Measurements from ENCODE around the gene UBR1. TPM values are rescaled to one million over a fixed set of nuclear protein-coding genes. Genes with fewer than 3 reads are reported as not detected.

Gene UBR1
- total and polyA plus RNA-seq, 4 donors, result 22.2 to 62.4 (median 29.4) TPM

- H3K36me3 ChIP-seq (ENCODE audit: control insufficient read depth, insufficient read depth, low read length), result no peaks in the 10 kb centered on the region
- H3K4me1 ChIP-seq (ENCODE audit: control insufficient read depth, insufficient read depth, low read length), result peaks cover 8% of the 10 kb centered on the region
- H3K27me3 ChIP-seq (ENCODE audit: control insufficient read depth, insufficient read depth, low read length), result peaks cover 5% of the 10 kb centered on the region
- no peak overlapping the region for H3K27ac ChIP-seq (ENCODE audit: low read depth, low read length)
- no CpG with 5 or more reads among the region's 1 CpG for WGBS (ENCODE audit: insufficient coverage)
- H3K9me3 ChIP-seq (ENCODE audit: control insufficient read depth, insufficient read depth, low read length), result no peaks in the 10 kb centered on the region
- H3K4me3 ChIP-seq (ENCODE audit: low read depth, low read length), result no peak overlapping the region
- no peak for DNase-seq (ENCODE audit: low read depth in 4 of 6, low spot score in 6 of 6)
Observed at GRCh38 chr15:43118286-43118685, 12.4 kb upstream of the UBR1 start.

- no peaks in the 10 kb centered on the region for H3K4me1 ChIP-seq (ENCODE audit: control insufficient read depth, insufficient read depth, low read length)
- 73% methylated on average over 2 of the region's 3 CpGs for WGBS (ENCODE audit: insufficient coverage)
- no peak overlapping the region for H3K4me3 ChIP-seq (ENCODE audit: low read depth, low read length)
- no peaks in the 10 kb centered on the region for H3K9me3 ChIP-seq (ENCODE audit: control insufficient read depth, insufficient read depth, low read length)
- no peaks in the 10 kb centered on the region for H3K27me3 ChIP-seq (ENCODE audit: control insufficient read depth, insufficient read depth, low read length)
- H3K27ac ChIP-seq (ENCODE audit: low read depth, low read length), result no peak overlapping the region
- H3K36me3 ChIP-seq (ENCODE audit: control insufficient read depth, insufficient read depth, low read length), result no peaks in the 10 kb centered on the region
- DNase-seq (ENCODE audit: low read depth in 4 of 6, low spot score in 6 of 6), result no peak
Observed at GRCh38 chr15:43111354-43111753, 5.5 kb upstream of the UBR1 start.

GRCh38 chr15:43107751-43108150 lies 1.9 kb upstream of the UBR1 start:
- WGBS (ENCODE audit: insufficient coverage), result 100% methylated on average over 1 of the region's 1 CpG
- Histone ChIP-seq H3K4me1 (ENCODE audit: control insufficient read depth, insufficient read depth, low read length) (peaks cover 5% of the 10 kb centered on the region), H3K27me3 (ENCODE audit: control insufficient read depth, insufficient read depth, low read length) (no peaks in the 10 kb centered on the region), H3K4me3 (ENCODE audit: low read depth, low read length) (no peak overlapping the region), H3K27ac (ENCODE audit: low read depth, low read length) (no peak overlapping the region), H3K9me3 (ENCODE audit: control insufficient read depth, insufficient read depth, low read length) (no peaks in the 10 kb centered on the region), H3K36me3 (ENCODE audit: control insufficient read depth, insufficient read depth, low read length) (peaks cover 1% of the 10 kb centered on the region)
- no peak for DNase-seq (ENCODE audit: low read depth in 4 of 6, low spot score in 6 of 6)

GRCh38 chr15:43106486-43106829 lies 620 bp upstream of the UBR1 start:
- H3K4me3 ChIP-seq (ENCODE audit: low read depth, low read length), result peak overlapping the region; percentile 96
- peaks cover 9% of the 10 kb centered on the region for H3K36me3 ChIP-seq (ENCODE audit: control insufficient read depth, insufficient read depth, low read length)
- H3K9me3 ChIP-seq (ENCODE audit: control insufficient read depth, insufficient read depth, low read length), result no peaks in the 10 kb centered on the region
- 9% methylated on average over 3 of the region's 7 CpGs for WGBS (ENCODE audit: insufficient coverage)
- peak overlapping the region; percentile 83 for H3K27ac ChIP-seq (ENCODE audit: low read depth, low read length)
- no peaks in the 10 kb centered on the region for H3K27me3 ChIP-seq (ENCODE audit: control insufficient read depth, insufficient read depth, low read length)
- H3K4me1 ChIP-seq (ENCODE audit: control insufficient read depth, insufficient read depth, low read length), result peaks cover 5% of the 10 kb centered on the region
- DNase-seq (ENCODE audit: low read depth in 4 of 6, low spot score in 6 of 6), result no peak

- Histone ChIP-seq H3K27ac (ENCODE audit: low read depth, low read length) (peak overlapping the region; percentile 83), H3K36me3 (ENCODE audit: control insufficient read depth, insufficient read depth, low read length) (peaks cover 19% of the 10 kb centered on the region), H3K4me3 (ENCODE audit: low read depth, low read length) (peak overlapping the region; percentile 96), H3K27me3 (ENCODE audit: control insufficient read depth, insufficient read depth, low read length) (no peaks in the 10 kb centered on the region), H3K4me1 (ENCODE audit: control insufficient read depth, insufficient read depth, low read length) (peaks cover 5% of the 10 kb centered on the region), H3K9me3 (ENCODE audit: control insufficient read depth, insufficient read depth, low read length) (no peaks in the 10 kb centered on the region)
- 13% methylated on average over 9 of the region's 11 CpGs for WGBS (ENCODE audit: insufficient coverage)
- DNase-seq (ENCODE audit: low read depth in 4 of 6, low spot score in 6 of 6), result no peak
Observed at GRCh38 chr15:43105077-43105736, 631 bp downstream of the UBR1 start.

GRCh38 chr15:43104426-43104825 lies 1.4 kb downstream of the UBR1 start:
- DNase-seq (ENCODE audit: low read depth in 4 of 6, low spot score in 6 of 6), result no peak
- Histone ChIP-seq H3K9me3 (ENCODE audit: control insufficient read depth, insufficient read depth, low read length) (no peaks in the 10 kb centered on the region), H3K4me1 (ENCODE audit: control insufficient read depth, insufficient read depth, low read length) (peaks cover 5% of the 10 kb centered on the region), H3K27ac (ENCODE audit: low read depth, low read length) (no peak overlapping the region), H3K27me3 (ENCODE audit: control insufficient read depth, insufficient read depth, low read length) (no peaks in the 10 kb centered on the region), H3K4me3 (ENCODE audit: low read depth, low read length) (no peak overlapping the region), H3K36me3 (ENCODE audit: control insufficient read depth, insufficient read depth, low read length) (peaks cover 25% of the 10 kb centered on the region)
- no CpG with 5 or more reads among the region's 5 CpGs for WGBS (ENCODE audit: insufficient coverage)

- H3K4me1 ChIP-seq (ENCODE audit: control insufficient read depth, insufficient read depth, low read length), result peaks cover 5% of the 10 kb centered on the region
- no peaks in the 10 kb centered on the region for H3K9me3 ChIP-seq (ENCODE audit: control insufficient read depth, insufficient read depth, low read length)
- no CpG with 5 or more reads among the region's 1 CpG for WGBS (ENCODE audit: insufficient coverage)
- H3K27ac ChIP-seq (ENCODE audit: low read depth, low read length), result no peak overlapping the region
- peaks cover 25% of the 10 kb centered on the region for H3K36me3 ChIP-seq (ENCODE audit: control insufficient read depth, insufficient read depth, low read length)
- DNase-seq (ENCODE audit: low read depth in 4 of 6, low spot score in 6 of 6), result no peak
- H3K27me3 ChIP-seq (ENCODE audit: control insufficient read depth, insufficient read depth, low read length), result no peaks in the 10 kb centered on the region
- no peak overlapping the region for H3K4me3 ChIP-seq (ENCODE audit: low read depth, low read length)
Observed at GRCh38 chr15:43103907-43104306, 1.9 kb downstream of the UBR1 start.

- peaks cover 25% of the 10 kb centered on the region for H3K36me3 ChIP-seq (ENCODE audit: control insufficient read depth, insufficient read depth, low read length)
- 90% methylated on average over 1 of the region's 1 CpG for WGBS (ENCODE audit: insufficient coverage)
- no peak overlapping the region for H3K4me3 ChIP-seq (ENCODE audit: low read depth, low read length)
- no peak overlapping the region for H3K27ac ChIP-seq (ENCODE audit: low read depth, low read length)
- no peak for DNase-seq (ENCODE audit: low read depth in 4 of 6, low spot score in 6 of 6)
- H3K4me1 ChIP-seq (ENCODE audit: control insufficient read depth, insufficient read depth, low read length), result peaks cover 5% of the 10 kb centered on the region
- no peaks in the 10 kb centered on the region for H3K9me3 ChIP-seq (ENCODE audit: control insufficient read depth, insufficient read depth, low read length)
- H3K27me3 ChIP-seq (ENCODE audit: control insufficient read depth, insufficient read depth, low read length), result no peaks in the 10 kb centered on the region
Observed at GRCh38 chr15:43102187-43102586, 3.7 kb downstream of the UBR1 start.

GRCh38 chr15:43100971-43101370 lies 4.9 kb downstream of the UBR1 start:
- no peak overlapping the region for H3K27ac ChIP-seq (ENCODE audit: low read depth, low read length)

GRCh38 chr15:43099105-43099845 lies 6.6 kb downstream of the UBR1 start:
- H3K4me3 ChIP-seq (ENCODE audit: low read depth, low read length), result no peak overlapping the region
- H3K27ac ChIP-seq (ENCODE audit: low read depth, low read length), result no peak overlapping the region
- WGBS (ENCODE audit: insufficient coverage), result 92% methylated on average over 2 of the region's 10 CpGs
- no peaks in the 10 kb centered on the region for H3K27me3 ChIP-seq (ENCODE audit: control insufficient read depth, insufficient read depth, low read length)
- peaks cover 25% of the 10 kb centered on the region for H3K36me3 ChIP-seq (ENCODE audit: control insufficient read depth, insufficient read depth, low read length)
- no peak for DNase-seq (ENCODE audit: low read depth in 4 of 6, low spot score in 6 of 6)
- no peaks in the 10 kb centered on the region for H3K9me3 ChIP-seq (ENCODE audit: control insufficient read depth, insufficient read depth, low read length)
- H3K4me1 ChIP-seq (ENCODE audit: control insufficient read depth, insufficient read depth, low read length), result no peaks in the 10 kb centered on the region

More at GRCh38 chr15:43100971-43101370, 4.9 kb downstream of the UBR1 start:
- H3K4me1 ChIP-seq (ENCODE audit: control insufficient read depth, insufficient read depth, low read length), result peaks cover 5% of the 10 kb centered on the region
- H3K27me3 ChIP-seq (ENCODE audit: control insufficient read depth, insufficient read depth, low read length), result no peaks in the 10 kb centered on the region
- H3K9me3 ChIP-seq (ENCODE audit: control insufficient read depth, insufficient read depth, low read length), result no peaks in the 10 kb centered on the region
- peaks cover 25% of the 10 kb centered on the region for H3K36me3 ChIP-seq (ENCODE audit: control insufficient read depth, insufficient read depth, low read length)
- no peak overlapping the region for H3K4me3 ChIP-seq (ENCODE audit: low read depth, low read length)
- no peak for DNase-seq (ENCODE audit: low read depth in 4 of 6, low spot score in 6 of 6)

Measured in spinal cord (tissue), 10 donors.